ENCODE data around the gene ERBB4. TPM values are rescaled to one million over a fixed set of nuclear protein-coding genes. Genes with fewer than 3 reads are reported as not detected.

Gene ERBB4
- total RNA-seq, 1 experiment from 2014 or later = 0.04 TPM

- WGBS (ENCODE audit: extremely low coverage, insufficient read length, low lambda C conversion rate) = no CpG with 5 or more reads among the region's 1 CpG
- Mint-ChIP-seq H3K27me3 (ENCODE audit: low read depth) (peaks cover 19% of the 10 kb centered on the region), H3K9me3 (no peaks in the 10 kb centered on the region), H3K36me3 (ENCODE audit: insufficient read depth in 1 of 3, low read depth in 3 of 3) (no peaks in the 10 kb centered on the region), H3K4me1 (no peaks in the 10 kb centered on the region; a peak in 1 of 4 replicates), H3K27ac (no peak overlapping the region), H3K4me3 (no peak overlapping the region)
- no peak overlapping the region for H4K8ac ChIP-seq (replicated peaks; ENCODE audit: insufficient read length, low read depth, low read length)
- H2AK5ac ChIP-seq (ENCODE audit: insufficient read length, low read length) = no peak overlapping the region
- no peak overlapping the region for H4K91ac ChIP-seq (ENCODE audit: insufficient read length, low read depth, low read length)
- TF ChIP-seq CTCF (conservative IDR thresholded peaks at IDR 0.05) = no peak
- H3K9ac ChIP-seq (ENCODE audit: extremely low read depth, insufficient read length, low read length) = no peak overlapping the region
- no peaks in the 10 kb centered on the region for H3K4me1 ChIP-seq (ENCODE audit: insufficient read depth, low read length)
- no peaks in the 10 kb centered on the region for H3K79me2 ChIP-seq (ENCODE audit: insufficient read depth, low read length)
- H3K27me3 ChIP-seq (ENCODE audit: insufficient read depth, low read length) = no peaks in the 10 kb centered on the region; the same call in 1 of the 2 replicates
- no peak overlapping the region for H2BK20ac ChIP-seq (ENCODE audit: low read depth, low read length, poor library complexity, severe bottlenecking)
- no peaks in the 10 kb centered on the region for H3K23me2 ChIP-seq (ENCODE audit: insufficient read length, low read depth, low read length, poor library complexity, severe bottlenecking)
- H3K4me2 ChIP-seq (ENCODE audit: insufficient read depth, insufficient read length, low read length) = no peak overlapping the region
- no peak overlapping the region for H2BK12ac ChIP-seq (ENCODE audit: insufficient read length, low read depth, low read length)
- H3K14ac ChIP-seq (ENCODE audit: insufficient read depth, low read length) = no peak overlapping the region
- no peaks in the 10 kb centered on the region for H3K9me3 ChIP-seq (ENCODE audit: control insufficient read depth, low read depth, low read length)
- no peaks in the 10 kb centered on the region for H3K79me1 ChIP-seq (ENCODE audit: insufficient read depth, low read depth, low read length, poor library complexity, severe bottlenecking)
- no peak overlapping the region for H2BK5ac ChIP-seq (ENCODE audit: insufficient read length, low read length)
- no peak overlapping the region for H3K18ac ChIP-seq (ENCODE audit: insufficient read length, low read depth, low read length)
- H4K5ac ChIP-seq (ENCODE audit: insufficient read length, low read depth, low read length) = no peak overlapping the region
- DNase-seq = no peak
- H4K20me1 ChIP-seq (ENCODE audit: control insufficient read depth, insufficient read depth, insufficient read length) = no peaks in the 10 kb centered on the region
- no peak overlapping the region for H3K27ac ChIP-seq (ENCODE audit: insufficient read length, low read depth, low read length)
- H3K4ac ChIP-seq (ENCODE audit: low read depth, low read length) = no peak overlapping the region
- H3T11ph ChIP-seq (ENCODE audit: low read length) = no peak overlapping the region
- no peak overlapping the region for H2AFZ ChIP-seq (ENCODE audit: low read length)
- no peak overlapping the region for H2BK120ac ChIP-seq (ENCODE audit: low read depth, low read length, poor library complexity, severe bottlenecking)
- no peak overlapping the region for H3K23ac ChIP-seq (ENCODE audit: insufficient read length, low read depth, low read length)
- H3K56ac ChIP-seq (ENCODE audit: insufficient read length, low read depth, low read length) = no peak overlapping the region
- H2BK15ac ChIP-seq (ENCODE audit: low read depth, low read length) = no peak overlapping the region
Observed at GRCh38 chr2:212530373-212530772, 8.2 kb downstream of the ERBB4 start.

Data from H9 (cell line).